WTC11 (cell line): ENCODE results near the gene TENT4B. TPM values are rescaled to one million over a fixed set of nuclear protein-coding genes. Genes with fewer than 3 reads are reported as not detected.

Source experiments
- ATAC-seq: fragments of 200-7000 bp; cut with Tn5 transposase; 2 replicates; pipeline ENCODE4 v1.10.0; 2021; ENCODE audit warnings: mild to moderate bottlenecking, moderate library complexity
- CTCF ChIA-PET: fragments of 300-600 bp; sonication (Branson Sonifier 250); formaldehyde crosslinking; loops from one replicate; lab custom pipeline; 2021; ENCODE audit warnings: antibody characterized with exemption; lab: Charles Lee
- POLR2A ChIA-PET: fragments of 350-600 bp; sonication (Branson Sonifier 250); formaldehyde crosslinking; loops from one replicate; lab custom pipeline; 2021; ENCODE audit warnings: antibody characterized with exemption; lab: Charles Lee
- DNase-seq: peaks from one replicate; pipeline ENCODE4 v3.0.0; 2021; ENCODE audit warnings: low spot score
- H3K27ac Mint-ChIP-seq: 2 replicates; pipeline ENCODE4 v1.8.0; 2021; ENCODE audit warnings: mixed read lengths
- H3K27me3 Mint-ChIP-seq: 2 replicates; pipeline ENCODE4 v1.8.0; 2021; ENCODE audit warnings: low read depth, mild to moderate bottlenecking, moderate library complexity, mixed read lengths
- H3K36me3 Mint-ChIP-seq: 2 replicates; pipeline ENCODE4 v1.8.0; 2021; ENCODE audit warnings: mixed read lengths
- H3K4me1 Mint-ChIP-seq: 2 replicates; pipeline ENCODE4 v1.8.0; 2022; ENCODE audit warnings: mixed read lengths
- H3K4me3 Mint-ChIP-seq: 2 replicates; pipeline ENCODE4 v1.8.0; 2021; ENCODE audit warnings: mild to moderate bottlenecking, moderate library complexity, mixed read lengths
- H3K9me3 Mint-ChIP-seq: 2 replicates; pipeline ENCODE4 v1.8.0; 2021; ENCODE audit warnings: mixed read lengths
- ATF1 ChIP-seq: sonication (generic); formaldehyde crosslinking; IDR thresholded peaks from 2 replicates; pipeline ENCODE4 v1.8.1; 2023; ENCODE audit warnings: mild to moderate bottlenecking, moderate library complexity, missing genetic modification reagents
- CBFB ChIP-seq: sonication (generic); formaldehyde crosslinking; IDR thresholded peaks from 2 replicates; pipeline ENCODE4 v1.8.1; 2022; ENCODE audit warnings: mild to moderate bottlenecking, low read depth, missing genetic modification reagents
- CREM ChIP-seq: sonication (generic); formaldehyde crosslinking; IDR thresholded peaks from 2 replicates; pipeline ENCODE4 v1.8.1; 2022; ENCODE audit warnings: mild to moderate bottlenecking, missing genetic modification reagents, moderate library complexity
- E2F5 ChIP-seq: sonication (generic); formaldehyde crosslinking; IDR thresholded peaks from 2 replicates; pipeline ENCODE4 v1.8.1; 2022; ENCODE audit warnings: mild to moderate bottlenecking, moderate library complexity, missing genetic modification reagents
- ESRRA ChIP-seq: sonication (generic); formaldehyde crosslinking; IDR thresholded peaks from 2 replicates; pipeline ENCODE4 v1.8.1; 2022; ENCODE audit warnings: mild to moderate bottlenecking, missing genetic modification reagents, borderline replicate concordance
- GABPB1 ChIP-seq: sonication (generic); formaldehyde crosslinking; IDR thresholded peaks from 2 replicates; pipeline ENCODE4 v1.8.1; 2023; ENCODE audit warnings: mild to moderate bottlenecking, missing genetic modification reagents
- IRF2 ChIP-seq: sonication (generic); formaldehyde crosslinking; IDR thresholded peaks from 2 replicates; pipeline ENCODE4 v1.8.0; 2022; ENCODE audit warnings: low read depth, missing genetic modification reagents, borderline replicate concordance
- NFE2L1 ChIP-seq: sonication (generic); formaldehyde crosslinking; IDR thresholded peaks from 2 replicates; pipeline ENCODE4 v1.8.1; 2023; ENCODE audit warnings: missing genetic modification reagents
- RELA ChIP-seq: sonication (generic); formaldehyde crosslinking; IDR thresholded peaks from 2 replicates; pipeline ENCODE4 v1.8.1; 2022; ENCODE audit warnings: missing genetic modification reagents, mild to moderate bottlenecking, borderline replicate concordance
- TCF7 ChIP-seq: sonication (generic); formaldehyde crosslinking; IDR thresholded peaks from 2 replicates; pipeline ENCODE4 v1.8.0; 2022; ENCODE audit warnings: mild to moderate bottlenecking, low read depth, missing genetic modification reagents, moderate library complexity
- USF2 ChIP-seq: sonication (generic); formaldehyde crosslinking; IDR thresholded peaks from 2 replicates; pipeline ENCODE4 v1.8.1; 2023; ENCODE audit warnings: mild to moderate bottlenecking, missing genetic modification reagents, moderate library complexity
- ZNF281 ChIP-seq: sonication (generic); formaldehyde crosslinking; IDR thresholded peaks from 2 replicates; pipeline ENCODE4 v1.8.0; 2023; ENCODE audit warnings: mild to moderate bottlenecking, missing genetic modification reagents
- ZNF416 ChIP-seq: fragments of 250-450 bp; sonication (Bioruptor Pico); IDR thresholded peaks from 2 replicates; pipeline ENCODE4 v1.9.0; 2021; ENCODE audit warnings: mild to moderate bottlenecking, inconsistent platforms
- total RNA-seq: library from RNA; stranded (reverse); gene quantifications from 3 replicates; pipeline ENCODE4 v1.2.3, GENCODE V29; 2021
- TF ChIP-seq, protein P1 (sequence below): sonication (generic); formaldehyde crosslinking; IDR thresholded peaks from 2 replicates; pipeline ENCODE4 v1.8.0; 2022; ENCODE audit warnings: mild to moderate bottlenecking, missing genetic modification reagents
- TF ChIP-seq, protein P2 (sequence below): sonication (generic); formaldehyde crosslinking; IDR thresholded peaks from 2 replicates; pipeline ENCODE4 v1.8.1; 2023; ENCODE audit warnings: mild to moderate bottlenecking, moderate library complexity, missing genetic modification reagents
- TF ChIP-seq, protein P3 (sequence below): fragments of 250-450 bp; sonication (Bioruptor Pico); IDR thresholded peaks from 2 replicates; pipeline ENCODE4 v1.8.0; 2021; ENCODE audit warnings: mild to moderate bottlenecking

The TENT4B gene
- total RNA-seq, 1 experiment from 2014 or later, result 14.3 TPM

GRCh38 chr16:50244504-50245416 is 91.7 kb downstream of the TENT4B start:
- H3K27me3 Mint-ChIP-seq, result peaks cover 25% of the 10 kb centered on the region
- peak overlapping the region; percentile 65 for H3K4me3 Mint-ChIP-seq
- no peak overlapping the region for H3K27ac Mint-ChIP-seq
- ChIA-PET CTCF (interaction anchor here (0.6 to 1.6 kb wide), 9 partner anchors 23 to 287 kb away, joined by 3 to 9 read pairs (median 5); partner anchors contain the start of gene CNEP1R1), POLR2A (no interaction called here)
- DNase-seq (peak; percentile 63), ATAC-seq (peak; percentile 72)
- H3K9me3 Mint-ChIP-seq, result no peaks in the 10 kb centered on the region
- peaks cover 35% of the 10 kb centered on the region for H3K4me1 Mint-ChIP-seq
- TF ChIP-seq ESRRA (CRISPR knock-in tag) (peak; percentile 61; the same call in 1 of the 2 replicates), ZNF281 (CRISPR knock-in tag) (no peak)
- H3K36me3 Mint-ChIP-seq, result no peaks in the 10 kb centered on the region

DNA sequence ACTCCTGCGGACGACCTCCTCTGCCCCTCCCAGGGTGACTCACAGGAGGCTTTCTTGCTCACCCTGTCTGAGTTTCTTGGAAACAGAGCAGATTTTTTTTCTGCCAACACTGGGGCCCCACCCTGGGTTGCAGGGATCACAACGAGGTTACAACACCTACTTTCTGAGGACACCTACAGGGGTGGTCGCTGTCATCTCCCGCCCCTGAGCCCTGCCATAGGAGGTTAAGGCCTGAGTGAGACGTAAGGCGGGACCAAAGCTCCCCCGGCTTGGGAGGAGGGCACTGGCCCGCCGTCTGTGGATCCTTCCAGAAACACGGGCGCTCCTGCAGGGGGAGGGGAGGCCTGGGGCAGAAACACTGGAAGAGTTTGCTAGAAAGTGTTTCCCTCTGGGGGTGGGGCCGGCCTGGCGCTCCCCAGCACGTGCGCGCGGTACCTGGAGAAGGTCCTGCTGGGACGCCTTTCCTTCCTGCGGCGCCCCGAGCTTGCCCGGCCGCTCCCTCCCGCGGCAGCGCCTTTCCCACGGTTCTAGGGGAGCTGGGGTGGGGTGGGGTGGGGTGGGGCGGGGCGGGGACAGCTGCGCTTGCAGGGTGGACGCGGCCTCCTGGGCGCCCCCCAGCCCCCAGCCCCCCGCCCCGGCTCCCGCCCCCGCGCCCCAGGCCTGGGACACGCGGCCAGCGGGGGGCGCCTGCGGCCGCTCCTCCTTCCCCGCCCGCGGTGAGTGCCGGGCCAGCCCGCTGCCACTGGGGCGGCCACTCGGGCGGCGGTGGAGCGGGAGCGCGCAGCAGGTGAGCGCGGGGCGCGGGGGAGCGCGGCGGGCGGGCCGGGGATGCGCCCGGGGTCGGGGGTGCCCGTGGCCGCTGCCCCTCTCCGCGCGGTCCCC is 92.6 kb downstream of the TENT4B start:
- peaks cover 37% of the 10 kb centered on the region for H3K4me1 Mint-ChIP-seq
- no peak for DNase-seq
- TF ChIP-seq GABPB1 (CRISPR knock-in tag) (peak; percentile 9; the same call in 1 of the 2 replicates), IRF2 (CRISPR knock-in tag) (no peak)
- peaks cover 25% of the 10 kb centered on the region for H3K27me3 Mint-ChIP-seq
- H3K27ac Mint-ChIP-seq, result no peak overlapping the region
- ChIA-PET CTCF (interaction anchor here (0.8 to 1.6 kb wide), 6 partner anchors 22 to 288 kb away, joined by 3 to 9 read pairs (median 4); partner anchors contain the start of gene CNEP1R1), POLR2A (no interaction called here)
- peak overlapping the region; percentile 65 for H3K4me3 Mint-ChIP-seq
- H3K9me3 Mint-ChIP-seq, result no peaks in the 10 kb centered on the region
- ATAC-seq, result peak; percentile 29
- no peaks in the 10 kb centered on the region for H3K36me3 Mint-ChIP-seq

- DNase-seq, result peak; percentile 51
- peaks cover 25% of the 10 kb centered on the region for H3K27me3 Mint-ChIP-seq
- ChIA-PET POLR2A (no interaction called here), CTCF (interaction anchor here (0.9 to 1.2 kb wide), 2 partner anchors 21 to 36 kb away, joined by 3 to 6 read pairs; no protein-coding TSS in a partner anchor)
- H3K36me3 Mint-ChIP-seq, result no peaks in the 10 kb centered on the region
- peaks cover 37% of the 10 kb centered on the region for H3K4me1 Mint-ChIP-seq
- H3K4me3 Mint-ChIP-seq, result peak overlapping the region; percentile 71
- no peaks in the 10 kb centered on the region for H3K9me3 Mint-ChIP-seq
- H3K27ac Mint-ChIP-seq, result no peak overlapping the region
- peak; percentile 11 for ATAC-seq
- TF ChIP-seq, protein P1, sequence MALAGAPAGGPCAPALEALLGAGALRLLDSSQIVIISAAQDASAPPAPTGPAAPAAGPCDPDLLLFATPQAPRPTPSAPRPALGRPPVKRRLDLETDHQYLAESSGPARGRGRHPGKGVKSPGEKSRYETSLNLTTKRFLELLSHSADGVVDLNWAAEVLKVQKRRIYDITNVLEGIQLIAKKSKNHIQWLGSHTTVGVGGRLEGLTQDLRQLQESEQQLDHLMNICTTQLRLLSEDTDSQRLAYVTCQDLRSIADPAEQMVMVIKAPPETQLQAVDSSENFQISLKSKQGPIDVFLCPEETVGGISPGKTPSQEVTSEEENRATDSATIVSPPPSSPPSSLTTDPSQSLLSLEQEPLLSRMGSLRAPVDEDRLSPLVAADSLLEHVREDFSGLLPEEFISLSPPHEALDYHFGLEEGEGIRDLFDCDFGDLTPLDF (CRISPR knock-in tag), result no peak
- TF ChIP-seq GABPB1 (CRISPR knock-in tag) (peak; percentile 40; the same call in 1 of the 2 replicates), NFE2L1 (no peak), TCF7 (no peak), RELA (CRISPR knock-in tag) (no peak), CREM (CRISPR knock-in tag) (no peak), USF2 (CRISPR knock-in tag) (no peak), E2F5 (no peak), CBFB (no peak), ATF1 (CRISPR knock-in tag) (0 out of 2 replicates have a peak, but pooled peaks have one; percentile 26), ZNF416 (CRISPR knock-in tag) (no peak)
- TF ChIP-seq, protein P2, sequence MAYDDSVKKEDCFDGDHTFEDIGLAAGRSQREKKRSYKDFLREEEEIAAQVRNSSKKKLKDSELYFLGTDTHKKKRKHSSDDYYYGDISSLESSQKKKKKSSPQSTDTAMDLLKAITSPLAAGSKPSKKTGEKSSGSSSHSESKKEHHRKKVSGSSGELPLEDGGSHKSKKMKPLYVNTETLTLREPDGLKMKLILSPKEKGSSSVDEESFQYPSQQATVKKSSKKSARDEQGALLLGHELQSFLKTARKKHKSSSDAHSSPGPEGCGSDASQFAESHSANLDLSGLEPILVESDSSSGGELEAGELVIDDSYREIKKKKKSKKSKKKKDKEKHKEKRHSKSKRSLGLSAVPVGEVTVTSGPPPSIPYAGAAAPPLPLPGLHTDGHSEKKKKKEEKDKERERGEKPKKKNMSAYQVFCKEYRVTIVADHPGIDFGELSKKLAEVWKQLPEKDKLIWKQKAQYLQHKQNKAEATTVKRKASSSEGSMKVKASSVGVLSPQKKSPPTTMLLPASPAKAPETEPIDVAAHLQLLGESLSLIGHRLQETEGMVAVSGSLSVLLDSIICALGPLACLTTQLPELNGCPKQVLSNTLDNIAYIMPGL (CRISPR knock-in tag), result peak; percentile 67; the same call in 1 of the 2 replicates
- TF ChIP-seq, protein P3, sequence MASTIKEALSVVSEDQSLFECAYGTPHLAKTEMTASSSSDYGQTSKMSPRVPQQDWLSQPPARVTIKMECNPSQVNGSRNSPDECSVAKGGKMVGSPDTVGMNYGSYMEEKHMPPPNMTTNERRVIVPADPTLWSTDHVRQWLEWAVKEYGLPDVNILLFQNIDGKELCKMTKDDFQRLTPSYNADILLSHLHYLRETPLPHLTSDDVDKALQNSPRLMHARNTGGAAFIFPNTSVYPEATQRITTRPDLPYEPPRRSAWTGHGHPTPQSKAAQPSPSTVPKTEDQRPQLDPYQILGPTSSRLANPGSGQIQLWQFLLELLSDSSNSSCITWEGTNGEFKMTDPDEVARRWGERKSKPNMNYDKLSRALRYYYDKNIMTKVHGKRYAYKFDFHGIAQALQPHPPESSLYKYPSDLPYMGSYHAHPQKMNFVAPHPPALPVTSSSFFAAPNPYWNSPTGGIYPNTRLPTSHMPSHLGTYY, result no peak
Measured at GRCh38 chr16:50246299-50247122, 93.4 kb downstream of the TENT4B start.
